Breast epithelium (tissue), 4 donors: ENCODE measurements around the gene TXNL4A. TPM values are rescaled to one million over a fixed set of nuclear protein-coding genes. Genes with fewer than 3 reads are reported as not detected.
"Not testable (repeated sequence)": the region's sequence is repeated elsewhere in the genome, so short reads cannot be mapped to it uniquely, and the experiment has no call there.

Experiments used
- DNase-seq, 2 donors: peaks; one replicate each; pipeline ENCODE4 v3.0.0-alpha.2; 2019; ENCODE audit warnings: low spot score in 2 of 2
- H3K27ac ChIP-seq, 2 donors: fragments of 200-600 bp; sonication (generic) in 1 of 2; one replicate each; pipeline ENCODE4 v1.5.1; 2016 to 2019; ENCODE audit warnings: mild to moderate bottlenecking in 1 of 2
- H3K27me3 ChIP-seq, 2 donors: fragments of 200-600 bp; sonication (generic) in 1 of 2; one replicate each; pipeline versions ENCODE4 v1.5.1 to v1.6.0; 2017 to 2019; ENCODE audit warnings: control low read depth in 1 of 2, mild to moderate bottlenecking in 1 of 2
- H3K36me3 ChIP-seq: fragments of 200-600 bp; one replicate; pipeline ENCODE4 v1.5.1; 2019
- H3K4me1 ChIP-seq, 2 donors: fragments of 200-600 bp; sonication (generic); one replicate each; pipeline ENCODE4 v1.5.1; 2016 to 2019; ENCODE audit warnings: control low read depth in 1 of 2
- H3K4me3 ChIP-seq, 3 donors: fragments of 200-600 bp; sonication (generic); 1 replicate in 2 of 3; 2 replicates in 1 of 3; pipeline ENCODE4 v1.5.1; 2016 to 2019; ENCODE audit warnings: mild to moderate bottlenecking in 3 of 3, moderate library complexity in 2 of 3
- H3K9me3 ChIP-seq, 2 donors: fragments of 200-600 bp; sonication (generic) in 1 of 2; one replicate each; pipeline ENCODE4 v1.5.1; 2016 to 2019; ENCODE audit warnings: control low read depth in 1 of 2
- POLR2A ChIP-seq: fragments of 450-650 bp; IDR thresholded peaks from one replicate; pipeline ENCODE4 v1.6.1; 2016; ENCODE audit warnings: antibody characterized with exemption, mild to moderate bottlenecking, moderate library complexity
- POLR2AphosphoS5 ChIP-seq, 3 donors: sonication (generic); formaldehyde crosslinking; IDR thresholded peaks; one replicate each; pipeline ENCODE4 v1.6.1; 2017; ENCODE audit warnings: antibody characterized with exemption in 3 of 3
- intact Hi-C: fragments of 100-400 bp; cut with DNase I; formaldehyde crosslinking; loops from one replicate; pipeline ENCODE4 v1.15.1; 2023; ENCODE audit warnings: low total_unique reads
- total RNA-seq, 3 donors: library from RNA; depleted of rRNA; stranded (reverse); fragments of >200 nt; gene quantifications; one replicate each; pipeline ENCODE4 v1.1.0, GENCODE V29; 2016
- TF ChIP-seq, protein P1 (sequence below), 3 donors: fragments of 450-650 bp; IDR thresholded peaks; one replicate each; pipeline ENCODE4 v1.5.1; 2016 to 2017; ENCODE audit warnings: antibody characterized with exemption in 3 of 3, mild to moderate bottlenecking in 3 of 3, moderate library complexity in 3 of 3

TXNL4A gene
- total RNA-seq, 3 donors from 2014 or later, result 21.4 to 39.2 (median 23.9) TPM

DNA sequence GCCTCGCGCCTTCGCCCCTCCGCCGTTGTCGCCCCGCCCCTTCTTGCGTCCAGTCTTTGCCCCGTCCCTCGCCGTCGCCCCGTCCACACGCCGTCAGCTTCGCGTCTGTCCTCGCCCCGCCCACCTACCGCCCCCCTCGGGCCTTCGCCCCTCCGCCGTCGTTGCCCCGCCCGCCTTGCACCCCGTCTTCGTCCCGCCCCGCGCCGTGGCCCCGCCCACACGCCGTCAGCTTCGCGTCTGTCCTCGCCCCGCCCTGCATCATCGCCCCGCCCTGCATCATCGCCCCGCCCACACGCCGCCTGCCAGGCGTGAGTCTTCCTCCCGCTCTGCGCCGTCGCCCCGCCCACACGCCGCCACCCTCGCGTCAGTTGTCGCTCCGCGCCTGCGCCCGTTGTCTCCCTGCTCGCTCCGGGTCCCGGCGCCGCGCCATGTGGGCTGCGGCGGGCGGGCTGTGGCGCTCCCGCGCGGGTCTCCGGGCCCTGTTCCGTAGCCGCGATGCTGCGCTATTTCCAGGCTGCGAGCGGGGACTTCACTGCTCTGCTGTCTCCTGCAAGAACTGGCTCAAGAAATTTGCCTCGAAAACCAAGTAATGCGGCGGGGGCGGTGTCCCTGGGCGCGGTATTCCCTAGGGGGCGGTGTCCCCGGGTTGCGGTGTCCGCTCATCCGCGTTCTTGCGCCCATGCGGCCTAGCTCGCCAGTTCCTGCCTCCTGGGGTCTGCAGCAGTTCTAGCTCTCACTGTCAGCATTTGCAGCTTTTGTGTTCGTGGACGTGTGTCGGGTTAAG, 45.9 kb upstream of the TXNL4A start, which contains the start of gene RBFA:
TSS of gene RBFA (plus strand) at position 367 of the 784 bp plus-strand sequence. CDS start at position 429, 62 bp downstream.
- intact Hi-C loops, result no loop called here
- DNase-seq, result peak; percentile 97 to 100
- H3K4me1 ChIP-seq, result peaks cover 3 to 6% of the 10 kb centered on the region in 2 donors
- no peaks in the 10 kb centered on the region for H3K27me3 ChIP-seq
- H3K36me3 ChIP-seq, result peaks cover 7% of the 10 kb centered on the region
- H3K9me3 ChIP-seq, result peaks cover 8 to 9% of the 10 kb centered on the region in 2 donors
- peak within 1 kb of the TSS; percentile 85 to 90 for H3K27ac ChIP-seq
- H3K4me3 ChIP-seq, result peak within 1 kb of the TSS; percentile 72 to 81 (median 80)
- TF ChIP-seq POLR2AphosphoS5 (IDR thresholded peaks at IDR 0.05) (peak; percentile 61 to 62 (median 61)), POLR2A (no peak)
- TF ChIP-seq, protein P1, sequence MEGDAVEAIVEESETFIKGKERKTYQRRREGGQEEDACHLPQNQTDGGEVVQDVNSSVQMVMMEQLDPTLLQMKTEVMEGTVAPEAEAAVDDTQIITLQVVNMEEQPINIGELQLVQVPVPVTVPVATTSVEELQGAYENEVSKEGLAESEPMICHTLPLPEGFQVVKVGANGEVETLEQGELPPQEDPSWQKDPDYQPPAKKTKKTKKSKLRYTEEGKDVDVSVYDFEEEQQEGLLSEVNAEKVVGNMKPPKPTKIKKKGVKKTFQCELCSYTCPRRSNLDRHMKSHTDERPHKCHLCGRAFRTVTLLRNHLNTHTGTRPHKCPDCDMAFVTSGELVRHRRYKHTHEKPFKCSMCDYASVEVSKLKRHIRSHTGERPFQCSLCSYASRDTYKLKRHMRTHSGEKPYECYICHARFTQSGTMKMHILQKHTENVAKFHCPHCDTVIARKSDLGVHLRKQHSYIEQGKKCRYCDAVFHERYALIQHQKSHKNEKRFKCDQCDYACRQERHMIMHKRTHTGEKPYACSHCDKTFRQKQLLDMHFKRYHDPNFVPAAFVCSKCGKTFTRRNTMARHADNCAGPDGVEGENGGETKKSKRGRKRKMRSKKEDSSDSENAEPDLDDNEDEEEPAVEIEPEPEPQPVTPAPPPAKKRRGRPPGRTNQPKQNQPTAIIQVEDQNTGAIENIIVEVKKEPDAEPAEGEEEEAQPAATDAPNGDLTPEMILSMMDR (IDR thresholded peaks at IDR 0.05), result peak; percentile 25 to 40 (median 33)

DNA sequence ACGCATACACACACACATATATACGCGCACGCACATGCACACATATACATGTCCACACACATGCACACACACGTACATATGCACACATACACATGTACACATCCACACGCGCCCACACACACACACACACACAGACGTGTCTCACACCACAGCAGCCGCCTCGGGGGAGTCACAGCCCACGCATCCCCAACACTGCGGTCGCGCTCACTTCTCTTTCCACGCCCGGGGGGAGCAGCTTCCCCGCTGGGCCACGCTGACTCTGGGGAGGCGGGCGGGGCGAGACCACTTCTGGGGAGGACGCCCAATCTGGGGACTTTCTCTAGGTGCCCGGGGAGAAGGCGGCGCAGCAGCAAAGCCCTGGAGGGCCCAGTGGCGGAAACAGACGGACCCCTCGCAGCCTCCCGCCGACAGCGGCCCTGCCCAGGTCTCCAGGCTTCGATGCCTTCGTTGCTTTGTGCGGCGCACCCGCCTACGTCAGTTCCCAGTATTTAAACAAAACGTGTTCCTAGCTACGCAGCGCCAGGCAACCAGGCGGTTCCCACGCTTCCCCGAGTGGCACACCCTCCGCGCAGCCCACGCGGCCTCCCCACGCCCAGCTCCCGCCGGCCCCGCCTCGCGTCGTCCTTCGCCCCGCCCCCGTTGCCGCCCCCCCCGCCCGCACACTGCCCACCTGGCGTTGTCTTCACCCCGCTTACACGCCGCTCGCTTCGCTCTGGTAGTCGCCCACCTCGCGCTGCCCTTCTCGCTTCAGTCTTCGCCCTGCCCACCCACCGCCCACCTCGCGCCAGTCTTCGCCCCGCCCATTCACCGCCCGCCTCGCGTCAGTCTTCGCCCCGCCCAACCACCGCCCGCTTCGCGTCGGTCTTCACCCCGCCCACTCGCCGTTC, 45.1 kb upstream of the TXNL4A start:
- DNase-seq, result peak; percentile 40 to 61
- peaks cover 3 to 6% of the 10 kb centered on the region in 2 donors for H3K4me1 ChIP-seq
- H3K27me3 ChIP-seq, result no peaks in the 10 kb centered on the region
- intact Hi-C loops, result no loop called here
- H3K36me3 ChIP-seq, result peaks cover under 1% of the 10 kb centered on the region
- H3K27ac ChIP-seq, result peak overlapping the region; percentile 85 to 90
- peak overlapping the region; percentile 72 to 81 (median 80) for H3K4me3 ChIP-seq
- H3K9me3 ChIP-seq, result peaks cover 10 to 14% of the 10 kb centered on the region in 2 donors
- TF ChIP-seq POLR2AphosphoS5 (IDR thresholded peaks at IDR 0.05) (peak; percentile 39 to 50 (median 45)), POLR2A (no peak)

- H3K27ac ChIP-seq, result no peak overlapping the region
- H3K27me3 ChIP-seq, result no peaks in the 10 kb centered on the region
- no peak overlapping the region for H3K4me3 ChIP-seq
- H3K4me1 ChIP-seq, result no peaks in the 10 kb centered on the region
- intact Hi-C loops, result no loop called here
- DNase-seq, result no peak
- no peak for TF ChIP-seq POLR2AphosphoS5 (IDR thresholded peaks at IDR 0.05)
- TF ChIP-seq, protein P1 (IDR thresholded peaks at IDR 0.05), result no peak
- TF ChIP-seq POLR2A, result no peak
- no peaks in the 10 kb centered on the region for H3K36me3 ChIP-seq
- peaks cover 31 to 46% of the 10 kb centered on the region in 2 donors for H3K9me3 ChIP-seq
These were observed 41.3 kb upstream of the TXNL4A start for GRCh38 chr18:80029690-80030089.

DNA sequence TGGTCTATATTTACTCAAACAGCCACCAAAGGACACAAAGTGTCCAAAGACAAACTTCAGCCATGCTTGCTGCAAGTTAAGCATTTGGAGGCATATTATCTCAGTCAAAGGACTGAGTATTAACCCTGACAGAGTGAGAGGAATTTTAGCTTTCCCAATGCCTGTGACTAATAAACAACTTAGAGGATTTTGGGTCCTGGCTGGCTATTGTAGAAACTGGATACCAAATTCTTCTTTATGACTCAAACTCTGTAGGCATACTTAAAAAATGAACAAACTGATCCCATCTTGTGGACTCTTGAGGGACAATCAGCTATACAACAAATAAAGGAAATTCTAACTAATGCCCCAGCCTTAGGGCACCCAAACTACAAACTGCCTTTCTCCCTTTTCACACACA, 39.4 kb upstream of the TXNL4A start:
- H3K36me3 ChIP-seq, H3K4me3 ChIP-seq, H3K4me1 ChIP-seq, intact Hi-C loops, DNase-seq, H3K27me3 ChIP-seq, H3K27ac ChIP-seq: not testable (repeated sequence)
- peaks cover 50 to 66% of the 10 kb centered on the region in 2 donors for H3K9me3 ChIP-seq

- no peak overlapping the region for H3K27ac ChIP-seq
- TF ChIP-seq POLR2AphosphoS5 (IDR thresholded peaks at IDR 0.05), result no peak
- TF ChIP-seq POLR2A, result no peak
- TF ChIP-seq, protein P1 (IDR thresholded peaks at IDR 0.05), result no peak
- peaks cover 64 to 79% of the 10 kb centered on the region in 2 donors for H3K9me3 ChIP-seq
- H3K36me3 ChIP-seq, result no peaks in the 10 kb centered on the region
- H3K4me1 ChIP-seq, result no peaks in the 10 kb centered on the region
- H3K4me3 ChIP-seq, result no peak overlapping the region
- no peak for DNase-seq
- intact Hi-C loops, result no loop called here
- H3K27me3 ChIP-seq, result no peaks in the 10 kb centered on the region
These were observed 38.0 kb upstream of the TXNL4A start for GRCh38 chr18:80026363-80026762.
